Astrocyte (in vitro differentiated cells and primary cell): Measurements from ENCODE around the gene DPP7.

Experiments used
- EZH2 ChIP-seq: IDR thresholded peaks from 2 replicates; pipeline ENCODE4 v1.6.1; 2012; ENCODE audit warnings: mild to moderate bottlenecking, low read length, inconsistent platforms; ENCODE audit not compliant: insufficient read depth
- TF ChIP-seq, protein P1 (sequence below): IDR thresholded peaks from 2 replicates; pipeline ENCODE4 v1.5.1; 2011; ENCODE audit warnings: low read depth, mild to moderate bottlenecking, inconsistent platforms, low read length, moderate library complexity; ENCODE audit not compliant: insufficient read depth

DNA sequence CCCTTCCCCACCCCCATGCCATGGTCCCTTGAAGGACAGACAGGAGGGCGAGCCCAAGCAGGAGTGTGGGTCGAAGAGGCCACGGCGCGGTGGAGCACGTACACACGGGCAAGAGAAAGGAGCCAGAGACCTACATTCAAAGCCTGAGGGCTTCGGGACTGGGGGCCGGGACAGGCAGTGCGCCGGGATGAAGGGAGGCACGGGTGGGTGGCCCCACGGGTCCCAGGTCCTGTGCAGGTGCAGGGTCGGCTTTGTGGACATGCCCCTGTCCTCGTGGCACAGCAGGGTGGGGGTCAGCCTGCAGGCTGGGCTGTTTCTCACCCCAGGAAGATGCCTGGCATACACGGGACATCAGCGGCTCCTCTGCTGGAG lies 45.5 kb upstream of the DPP7 start:
- TF ChIP-seq, protein P1, sequence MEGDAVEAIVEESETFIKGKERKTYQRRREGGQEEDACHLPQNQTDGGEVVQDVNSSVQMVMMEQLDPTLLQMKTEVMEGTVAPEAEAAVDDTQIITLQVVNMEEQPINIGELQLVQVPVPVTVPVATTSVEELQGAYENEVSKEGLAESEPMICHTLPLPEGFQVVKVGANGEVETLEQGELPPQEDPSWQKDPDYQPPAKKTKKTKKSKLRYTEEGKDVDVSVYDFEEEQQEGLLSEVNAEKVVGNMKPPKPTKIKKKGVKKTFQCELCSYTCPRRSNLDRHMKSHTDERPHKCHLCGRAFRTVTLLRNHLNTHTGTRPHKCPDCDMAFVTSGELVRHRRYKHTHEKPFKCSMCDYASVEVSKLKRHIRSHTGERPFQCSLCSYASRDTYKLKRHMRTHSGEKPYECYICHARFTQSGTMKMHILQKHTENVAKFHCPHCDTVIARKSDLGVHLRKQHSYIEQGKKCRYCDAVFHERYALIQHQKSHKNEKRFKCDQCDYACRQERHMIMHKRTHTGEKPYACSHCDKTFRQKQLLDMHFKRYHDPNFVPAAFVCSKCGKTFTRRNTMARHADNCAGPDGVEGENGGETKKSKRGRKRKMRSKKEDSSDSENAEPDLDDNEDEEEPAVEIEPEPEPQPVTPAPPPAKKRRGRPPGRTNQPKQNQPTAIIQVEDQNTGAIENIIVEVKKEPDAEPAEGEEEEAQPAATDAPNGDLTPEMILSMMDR, result no peak
- TF ChIP-seq EZH2, result no peak
